ENCODE results near the gene NECTIN2. TPM values are rescaled to one million over a fixed set of nuclear protein-coding genes. Genes with fewer than 3 reads are reported as not detected.

The NECTIN2 gene
- polyA plus RNA-seq, 3 donors: 181 to 187 (median 187) TPM

Other genes starting within 250 kb of the NECTIN2 start
- 1 to 10 TPM in 2 of 3 donors, under 1 TPM in 1; 0.95 to 2.0 (median 1.3) TPM for gene IGSF23, start 232.7 kb upstream of the NECTIN2 start, polyA plus RNA-seq (ENCODE audit: insufficient read length in 3 of 3)
- 10 to 100 TPM; 32.7 to 42.9 (median 41.1) TPM for gene PVR, start 202.4 kb upstream of the NECTIN2 start, polyA plus RNA-seq (ENCODE audit: insufficient read length in 3 of 3)
- gene CEACAM19, start 174.8 kb upstream of the NECTIN2 start, polyA plus RNA-seq (ENCODE audit: insufficient read length in 3 of 3): 10 to 100 TPM; 10.2 to 24.7 (median 24.3) TPM
- gene CEACAM16, start 147.1 kb upstream of the NECTIN2 start, polyA plus RNA-seq (ENCODE audit: insufficient read length in 3 of 3): not detected
- gene BCL3, start 97.6 kb upstream of the NECTIN2 start, polyA plus RNA-seq (ENCODE audit: insufficient read length in 3 of 3): 1 to 10 TPM; 8.5 to 9.8 (median 8.8) TPM
- 1 to 10 TPM; 6.6 to 9.7 (median 7.4) TPM for gene CBLC, start 68.4 kb upstream of the NECTIN2 start, polyA plus RNA-seq (ENCODE audit: insufficient read length in 3 of 3)
- 100 to 1,000 TPM; 677 to 737 (median 725) TPM for gene BCAM, start 37.2 kb upstream of the NECTIN2 start, polyA plus RNA-seq (ENCODE audit: insufficient read length in 3 of 3)
- gene TOMM40, start 45.0 kb downstream of the NECTIN2 start, polyA plus RNA-seq (ENCODE audit: insufficient read length in 3 of 3): 10 to 100 TPM; 48.7 to 58.2 (median 57.6) TPM
- gene APOE, start 59.5 kb downstream of the NECTIN2 start, polyA plus RNA-seq (ENCODE audit: insufficient read length in 3 of 3): 100 to 1,000 TPM; 397 to 528 (median 454) TPM
- gene APOC1, start 68.3 kb downstream of the NECTIN2 start, polyA plus RNA-seq (ENCODE audit: insufficient read length in 3 of 3): 10 to 100 TPM in 2 of 3 donors, 1 to 10 TPM in 1; 8.4 to 11.7 (median 11.6) TPM
- gene APOC4, start 95.9 kb downstream of the NECTIN2 start, polyA plus RNA-seq (ENCODE audit: insufficient read length in 3 of 3): under 1 TPM in 1 of 3 donors, not detected in 2; 0.35 TPM
- gene APOC2, start 99.8 kb downstream of the NECTIN2 start, polyA plus RNA-seq (ENCODE audit: insufficient read length in 3 of 3): 10 to 100 TPM; 13.1 to 16.3 (median 14.1) TPM
- 100 to 1,000 TPM; 120 to 129 (median 127) TPM for gene CLPTM1, start 109.1 kb downstream of the NECTIN2 start, polyA plus RNA-seq (ENCODE audit: insufficient read length in 3 of 3)
- gene RELB, start 155.2 kb downstream of the NECTIN2 start, polyA plus RNA-seq (ENCODE audit: insufficient read length in 3 of 3): 1 to 10 TPM; 6.3 to 7.8 (median 7.6) TPM
- gene CLASRP, start 192.7 kb downstream of the NECTIN2 start, polyA plus RNA-seq (ENCODE audit: insufficient read length in 3 of 3): 10 to 100 TPM; 56.2 to 80.1 (median 76.2) TPM
- gene ZNF296, start 230.2 kb downstream of the NECTIN2 start, polyA plus RNA-seq (ENCODE audit: insufficient read length in 3 of 3): 1 to 10 TPM; 1.1 to 2.4 (median 2.1) TPM
- gene GEMIN7, start 233.0 kb downstream of the NECTIN2 start, polyA plus RNA-seq (ENCODE audit: insufficient read length in 3 of 3): 10 to 100 TPM; 21.5 to 24.0 (median 23.4) TPM
- gene PPP1R37, start 246.9 kb downstream of the NECTIN2 start, polyA plus RNA-seq (ENCODE audit: insufficient read length in 3 of 3): 10 to 100 TPM; 31.8 to 37.5 (median 35.4) TPM